Prostate gland (tissue), 2 donors: ENCODE results near the gene OR13A1.
A peak's percentile ranks its signal among the peaks of the same experiment; 100 is the strongest.

Experiments used
- POLR2A ChIP-seq: fragments of 450-650 bp; IDR thresholded peaks from one replicate; pipeline ENCODE4 v1.6.1; 2016; ENCODE audit warnings: antibody characterized with exemption, mild to moderate bottlenecking
- TF ChIP-seq, protein P1 (sequence below), 4 experiments: fragments of 200-600 bp in 2 of 4; fragments of 450-650 bp in 2 of 4; sonication (generic) in 2 of 4; IDR thresholded peaks; 1 replicate in 3 of 4; 2 replicates in 1 of 4; pipeline ENCODE4 v1.5.1; 2016 to 2019; ENCODE audit warnings: antibody characterized with exemption in 4 of 4, mild to moderate bottlenecking in 2 of 4, moderate library complexity in 2 of 4

DNA sequence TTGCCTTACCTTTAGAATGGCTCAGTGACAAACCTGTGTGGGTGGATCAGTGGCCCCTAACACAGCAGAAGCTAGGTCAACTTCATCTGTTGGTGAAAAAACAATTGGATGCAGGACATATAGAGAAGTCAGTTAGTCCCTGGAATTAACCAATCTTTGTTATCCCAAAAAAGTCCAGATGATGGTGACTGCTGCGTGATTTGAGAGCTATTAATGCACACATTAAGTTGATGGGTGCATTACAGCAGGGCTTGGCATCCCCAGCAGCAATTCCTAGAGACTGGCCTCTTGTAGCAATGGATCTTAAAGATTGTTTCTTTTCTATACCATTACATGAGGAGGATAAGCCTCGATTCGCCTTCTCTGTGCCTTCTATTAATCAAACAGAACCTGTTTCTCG is 33.3 kb downstream of the OR13A1 start:
- no peak for TF ChIP-seq POLR2A
- TF ChIP-seq, protein P1, sequence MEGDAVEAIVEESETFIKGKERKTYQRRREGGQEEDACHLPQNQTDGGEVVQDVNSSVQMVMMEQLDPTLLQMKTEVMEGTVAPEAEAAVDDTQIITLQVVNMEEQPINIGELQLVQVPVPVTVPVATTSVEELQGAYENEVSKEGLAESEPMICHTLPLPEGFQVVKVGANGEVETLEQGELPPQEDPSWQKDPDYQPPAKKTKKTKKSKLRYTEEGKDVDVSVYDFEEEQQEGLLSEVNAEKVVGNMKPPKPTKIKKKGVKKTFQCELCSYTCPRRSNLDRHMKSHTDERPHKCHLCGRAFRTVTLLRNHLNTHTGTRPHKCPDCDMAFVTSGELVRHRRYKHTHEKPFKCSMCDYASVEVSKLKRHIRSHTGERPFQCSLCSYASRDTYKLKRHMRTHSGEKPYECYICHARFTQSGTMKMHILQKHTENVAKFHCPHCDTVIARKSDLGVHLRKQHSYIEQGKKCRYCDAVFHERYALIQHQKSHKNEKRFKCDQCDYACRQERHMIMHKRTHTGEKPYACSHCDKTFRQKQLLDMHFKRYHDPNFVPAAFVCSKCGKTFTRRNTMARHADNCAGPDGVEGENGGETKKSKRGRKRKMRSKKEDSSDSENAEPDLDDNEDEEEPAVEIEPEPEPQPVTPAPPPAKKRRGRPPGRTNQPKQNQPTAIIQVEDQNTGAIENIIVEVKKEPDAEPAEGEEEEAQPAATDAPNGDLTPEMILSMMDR (IDR thresholded peaks at IDR 0.05): peak in 1 of 4 experiments; percentile 15
